ENCODE measurements around the gene SUN5. TPM values are rescaled to one million over a fixed set of nuclear protein-coding genes. Genes with fewer than 3 reads are reported as not detected.

The SUN5 gene
- total and polyA plus RNA-seq, 2 of the 8 experiments (the other 6 are each of a cell fraction or from before 2014, with no cell fraction given): not detected

GRCh38 chr20:33030076-33030475 is 25.8 kb upstream of the SUN5 start (continued):
- TF ChIP-seq CHD7 (IDR thresholded peaks at IDR 0.05; ENCODE audit: insufficient replicate concordance, low read length) (no peak), CBX5 (IDR thresholded peaks at IDR 0.05; ENCODE audit: low read depth, low read length) (no peak), CBX8 (IDR thresholded peaks at IDR 0.05; ENCODE audit: borderline replicate concordance, low read depth, low read length) (no peak)
